Caco-2 (cell line): ENCODE data around the gene ADGRG3. TPM values are rescaled to one million over a fixed set of nuclear protein-coding genes. Genes with fewer than 3 reads are reported as not detected.

ENCODE experiments used
- BruUV-seq: library from RNA; stranded (reverse); fragments of 400-500 nt; replicated peaks from 2 replicates; lab custom pipeline; 2021; lab: Mats Ljungman, UMichigan
- CTCF ChIA-PET: fragments of 300-600 bp; sonication (Branson Sonifier 250); formaldehyde crosslinking; loops from one replicate; lab custom pipeline; 2022; ENCODE audit warnings: antibody characterized with exemption; lab: Charles Lee
- POLR2A ChIA-PET: fragments of 300-600 bp; sonication (Branson Sonifier 250); formaldehyde crosslinking; loops from one replicate; lab custom pipeline; 2022; ENCODE audit warnings: antibody characterized with exemption; lab: Charles Lee
- DNase-seq, 2 experiments: peaks; one replicate each; pipeline versions ENCODE4 v3.0.0 to v3.0.0-alpha.2; 2020 to 2022
- H3K27me3 ChIP-seq: replicated peaks from 2 replicates; pipeline ENCODE4 v1.6.0; 2011; ENCODE audit warnings: low read length; ENCODE audit not compliant: control insufficient read depth, insufficient read depth
- H3K36me3 ChIP-seq: 2 replicates; pipeline ENCODE4 v1.5.1; 2011; ENCODE audit warnings: low read length; ENCODE audit not compliant: control insufficient read depth, insufficient read depth
- H3K4me1 ChIP-seq: fragments of 250-450 bp; sonication (Bioruptor Pico); 2 replicates; pipeline ENCODE4 v1.5.1; 2020; ENCODE audit warnings: mild to moderate bottlenecking
- H3K4me3 ChIP-seq: 2 replicates; pipeline ENCODE4 v1.5.1; 2011; ENCODE audit warnings: low read depth, mild to moderate bottlenecking, control low read depth, low read length
- H3K9me3 ChIP-seq: fragments of 250-450 bp; sonication (Bioruptor Pico); 2 replicates; pipeline ENCODE4 v1.5.1; 2020; ENCODE audit warnings: mild to moderate bottlenecking, moderate library complexity
- H3K27ac Mint-ChIP-seq: one replicate; pipeline ENCODE4 v1.8.0; 2022; ENCODE audit warnings: mixed read lengths; ENCODE audit not compliant: unreplicated experiment
- H3K27me3 Mint-ChIP-seq: one replicate; pipeline ENCODE4 v1.8.0; 2022; ENCODE audit warnings: mixed read lengths; ENCODE audit not compliant: insufficient read depth, unreplicated experiment
- H3K36me3 Mint-ChIP-seq: one replicate; pipeline ENCODE4 v1.8.0; 2022; ENCODE audit warnings: mild to moderate bottlenecking, mixed read lengths; ENCODE audit not compliant: insufficient read depth, unreplicated experiment
- H3K4me1 Mint-ChIP-seq: one replicate; pipeline ENCODE4 v1.8.0; 2022; ENCODE audit warnings: low read depth, mixed read lengths; ENCODE audit not compliant: unreplicated experiment
- H3K4me3 Mint-ChIP-seq: one replicate; pipeline ENCODE4 v1.8.0; 2022; ENCODE audit warnings: mild to moderate bottlenecking, moderate library complexity, mixed read lengths; ENCODE audit not compliant: unreplicated experiment
- H3K9me3 Mint-ChIP-seq: one replicate; pipeline ENCODE4 v1.8.0; 2022; ENCODE audit warnings: mixed read lengths; ENCODE audit not compliant: unreplicated experiment
- intact Hi-C: fragments of 100-400 bp; cut with micrococcal nuclease; formaldehyde crosslinking; loops from one replicate; pipeline ENCODE4 v1.10.0; 2022; ENCODE audit not compliant: unreplicated experiment
- total RNA-seq: library from RNA; stranded (reverse); gene quantifications from 2 replicates; pipeline ENCODE4 v1.2.3, GENCODE V29; 2022
- TF ChIP-seq, protein P1 (sequence below), 2 experiments: fragments of 200-600 bp in 1 of 2; IDR thresholded peaks; 1 replicate in 1 of 2; 2 replicates in 1 of 2; pipeline versions ENCODE4 v1.5.1 to v1.8.0; 2011 to 2022; ENCODE audit warnings: antibody characterized with exemption in 1 of 2, control low read depth in 1 of 2, inconsistent platforms in 1 of 2, low read depth in 1 of 2, low read length in 1 of 2, mild to moderate bottlenecking in 1 of 2, moderate library complexity in 1 of 2; ENCODE audit not compliant: insufficient read depth in 1 of 2, severe bottlenecking in 1 of 2, unreplicated experiment in 1 of 2

ADGRG3 gene
- total RNA-seq, 1 experiment from 2014 or later, result 0.25 TPM

GRCh38 chr16:57637020-57637419 is 31.1 kb upstream of the ADGRG3 start:
- ChIA-PET CTCF (interaction anchor here (0.6 to 2.8 kb wide), 5 partner anchors 37 to 338 kb away, joined by 3 to 13 read pairs (median 4); partner anchors contain the start of gene KATNB1), POLR2A (no interaction called here)

GRCh38 chr16:57637424-57637823 is 30.7 kb upstream of the ADGRG3 start:
- CTCF ChIA-PET, result interaction anchor here (0.6 to 2.8 kb wide), 4 partner anchors 37 to 156 kb away, joined by 3 to 13 read pairs (median 6); partner anchors contain the start of gene KATNB1
- intact Hi-C loops, result no loop called here

More at GRCh38 chr16:57637020-57637419, 31.1 kb upstream of the ADGRG3 start:
- peaks cover 19% of the 10 kb centered on the region for H3K36me3 Mint-ChIP-seq
- no peak overlapping the region for H3K4me3 Mint-ChIP-seq
- TF ChIP-seq, protein P1, sequence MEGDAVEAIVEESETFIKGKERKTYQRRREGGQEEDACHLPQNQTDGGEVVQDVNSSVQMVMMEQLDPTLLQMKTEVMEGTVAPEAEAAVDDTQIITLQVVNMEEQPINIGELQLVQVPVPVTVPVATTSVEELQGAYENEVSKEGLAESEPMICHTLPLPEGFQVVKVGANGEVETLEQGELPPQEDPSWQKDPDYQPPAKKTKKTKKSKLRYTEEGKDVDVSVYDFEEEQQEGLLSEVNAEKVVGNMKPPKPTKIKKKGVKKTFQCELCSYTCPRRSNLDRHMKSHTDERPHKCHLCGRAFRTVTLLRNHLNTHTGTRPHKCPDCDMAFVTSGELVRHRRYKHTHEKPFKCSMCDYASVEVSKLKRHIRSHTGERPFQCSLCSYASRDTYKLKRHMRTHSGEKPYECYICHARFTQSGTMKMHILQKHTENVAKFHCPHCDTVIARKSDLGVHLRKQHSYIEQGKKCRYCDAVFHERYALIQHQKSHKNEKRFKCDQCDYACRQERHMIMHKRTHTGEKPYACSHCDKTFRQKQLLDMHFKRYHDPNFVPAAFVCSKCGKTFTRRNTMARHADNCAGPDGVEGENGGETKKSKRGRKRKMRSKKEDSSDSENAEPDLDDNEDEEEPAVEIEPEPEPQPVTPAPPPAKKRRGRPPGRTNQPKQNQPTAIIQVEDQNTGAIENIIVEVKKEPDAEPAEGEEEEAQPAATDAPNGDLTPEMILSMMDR (IDR thresholded peaks at IDR 0.05; ENCODE audit: insufficient read depth in 1 of 2, low read depth in 1 of 2, low read length in 1 of 2, severe bottlenecking in 1 of 2, unreplicated experiment in 1 of 2), result no peak
- H3K9me3 Mint-ChIP-seq, result no peaks in the 10 kb centered on the region
- no peak overlapping the region for H3K4me3 ChIP-seq
- intact Hi-C loops, result no loop called here
- no TSS peak for BruUV-seq
- no peak overlapping the region for H3K27ac Mint-ChIP-seq
- peaks cover 11% of the 10 kb centered on the region for H3K4me1 Mint-ChIP-seq
- H3K4me1 ChIP-seq, result peaks cover 18% of the 10 kb centered on the region
- H3K9me3 ChIP-seq, result no peaks in the 10 kb centered on the region
- no peak for DNase-seq
- H3K27me3 ChIP-seq, result no peaks in the 10 kb centered on the region
- no peaks in the 10 kb centered on the region; the same call in 1 of the 2 replicates for H3K36me3 ChIP-seq
- no peaks in the 10 kb centered on the region for H3K27me3 Mint-ChIP-seq

DNA sequence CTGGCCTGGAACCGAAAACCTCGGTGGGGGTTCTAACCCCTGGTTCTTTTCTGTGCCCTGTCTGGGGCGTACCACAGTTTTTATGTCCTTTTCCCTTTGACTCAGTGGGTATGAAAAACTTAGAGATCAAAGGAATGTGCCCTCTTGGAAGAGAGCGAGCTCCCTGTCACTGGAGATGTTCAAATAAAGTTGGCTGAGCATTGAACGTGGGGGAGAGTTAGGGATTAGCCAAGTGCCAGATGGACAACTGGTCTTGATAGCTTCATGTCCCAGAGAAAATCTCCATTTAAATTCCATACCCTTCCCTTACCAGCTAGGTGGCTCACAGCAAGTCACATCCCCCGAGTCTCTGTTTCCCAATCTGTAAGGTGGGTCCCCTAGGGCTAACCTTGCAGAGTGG is 30.1 kb upstream of the ADGRG3 start:
- Histone ChIP-seq H3K27me3 (no peaks in the 10 kb centered on the region), H3K4me1 (peaks cover 18% of the 10 kb centered on the region), H3K4me3 (no peak overlapping the region), H3K36me3 (no peaks in the 10 kb centered on the region; the same call in 1 of the 2 replicates), H3K9me3 (no peaks in the 10 kb centered on the region)
- TF ChIP-seq, protein P1 (IDR thresholded peaks at IDR 0.05; ENCODE audit: insufficient read depth in 1 of 2, low read depth in 1 of 2, low read length in 1 of 2, severe bottlenecking in 1 of 2, unreplicated experiment in 1 of 2), result no peak
- Mint-ChIP-seq H3K36me3 (peaks cover 21% of the 10 kb centered on the region), H3K4me3 (no peak overlapping the region), H3K4me1 (peaks cover 11% of the 10 kb centered on the region), H3K27ac (no peak overlapping the region), H3K27me3 (no peaks in the 10 kb centered on the region), H3K9me3 (no peaks in the 10 kb centered on the region)
- BruUV-seq, result no TSS peak
- POLR2A ChIA-PET, result no interaction called here
- DNase-seq, result no peak
- intact Hi-C loops, result no loop called here
- CTCF ChIA-PET, result interaction anchor here (0.8 to 2.0 kb wide), 2 partner anchors 31 to 47 kb away, joined by 3 to 13 read pairs; no protein-coding TSS in a partner anchor

More at GRCh38 chr16:57637424-57637823, 30.7 kb upstream of the ADGRG3 start:
- TF ChIP-seq, protein P1 (IDR thresholded peaks at IDR 0.05; ENCODE audit: insufficient read depth in 1 of 2, low read depth in 1 of 2, low read length in 1 of 2, severe bottlenecking in 1 of 2, unreplicated experiment in 1 of 2), result no peak
- Mint-ChIP-seq H3K9me3 (no peaks in the 10 kb centered on the region), H3K27me3 (no peaks in the 10 kb centered on the region), H3K36me3 (peaks cover 21% of the 10 kb centered on the region), H3K4me3 (no peak overlapping the region), H3K4me1 (peaks cover 11% of the 10 kb centered on the region), H3K27ac (no peak overlapping the region)
- Histone ChIP-seq H3K27me3 (no peaks in the 10 kb centered on the region), H3K36me3 (no peaks in the 10 kb centered on the region; the same call in 1 of the 2 replicates), H3K4me1 (peaks cover 18% of the 10 kb centered on the region), H3K4me3 (no peak overlapping the region), H3K9me3 (no peaks in the 10 kb centered on the region)
- POLR2A ChIA-PET, result no interaction called here
- no TSS peak for BruUV-seq
- DNase-seq, result no peak
